B cell (primary cell): ENCODE measurements around the gene DOLPP1. TPM values are rescaled to one million over a fixed set of nuclear protein-coding genes. Genes with fewer than 3 reads are reported as not detected.

Experiments used
- ATAC-seq: fragments of 200-7000 bp; cut with Tn5 transposase; one replicate; pipeline ENCODE4 v1.10.0; 2021; ENCODE audit warnings: low read depth, mild to moderate bottlenecking, moderate number of reproducible peaks, moderate library complexity
- CTCF ChIA-PET: fragments of 350-600 bp; sonication (Branson Sonifier 250); formaldehyde crosslinking; loops from one replicate; lab custom pipeline; 2021; ENCODE audit warnings: antibody characterized with exemption, inconsistent platforms; lab: Charles Lee
- POLR2A ChIA-PET: fragments of 350-600 bp; sonication (Branson Sonifier 250); formaldehyde crosslinking; loops from one replicate; lab custom pipeline; 2021; ENCODE audit warnings: antibody characterized with exemption; lab: Charles Lee
- DNase-seq: peaks from one replicate; pipeline ENCODE4 v3.0.0; 2013
- H2AFZ ChIP-seq: 2 replicates; pipeline ENCODE4 v1.6.1; 2012; ENCODE audit warnings: mild to moderate bottlenecking, low read depth, low read length; ENCODE audit not compliant: insufficient read depth, poor library complexity, severe bottlenecking
- H3K27ac ChIP-seq, 2 donors: 1 replicate in 1 of 2; 2 replicates in 1 of 2; pipeline ENCODE4 v1.5.1; 2012 to 2013; ENCODE audit warnings: low read length in 2 of 2, mild to moderate bottlenecking in 2 of 2, moderate library complexity in 1 of 2
- H3K27me3 ChIP-seq, 4 experiments: fragments of 200-600 bp in 1 of 4; sonication (generic) in 1 of 4; replicated peaks in 1 of 4; 1 replicate in 2 of 4; 2 replicates in 2 of 4; pipeline versions ENCODE4 v1.6.1 to v1.7.0; 2013 to 2016; ENCODE audit warnings: low read length in 3 of 4, mild to moderate bottlenecking in 2 of 4, mixed read lengths in 1 of 4, moderate library complexity in 1 of 4; ENCODE audit not compliant: insufficient read depth in 4 of 4, control insufficient read depth in 3 of 4; ENCODE audit errors: control extremely low read depth in 1 of 4
- H3K36me3 ChIP-seq, 2 experiments: replicated peaks in 1 of 2; 1 replicate in 1 of 2; 2 replicates in 1 of 2; pipeline versions ENCODE4 v1.6.1 to v1.7.1; 2013; ENCODE audit warnings: low read length in 1 of 2; ENCODE audit not compliant: insufficient read depth in 2 of 2, control insufficient read depth in 1 of 2; ENCODE audit errors: control extremely low read depth in 1 of 2, extremely low read depth in 1 of 2
- H3K4me1 ChIP-seq, 2 donors: fragments of 200-600 bp in 1 of 2; sonication (generic) in 1 of 2; 1 replicate in 1 of 2; 2 replicates in 1 of 2; pipeline versions ENCODE4 v1.5.1 to v1.6.1; 2013 to 2017; ENCODE audit warnings: low read length in 2 of 2; ENCODE audit not compliant: control insufficient read depth in 2 of 2, insufficient read depth in 2 of 2
- H3K4me2 ChIP-seq: replicated peaks from 2 replicates; pipeline ENCODE3; 2012; ENCODE audit warnings: mild to moderate bottlenecking, low read depth, low read length; ENCODE audit not compliant: poor library complexity, severe bottlenecking
- H3K4me3 ChIP-seq, 5 experiments: fragments of 200-600 bp in 1 of 5; sonication (generic) in 1 of 5; 1 replicate in 3 of 5; 2 replicates in 2 of 5; pipeline versions ENCODE4 v1.5.1 to v1.7.0; 2011 to 2016; ENCODE audit warnings: low read length in 4 of 5, mild to moderate bottlenecking in 4 of 5, low read depth in 2 of 5, control low read depth in 1 of 5, moderate library complexity in 1 of 5; ENCODE audit not compliant: insufficient read depth in 1 of 5; ENCODE audit errors: control extremely low read depth in 1 of 5, extremely low read depth in 1 of 5
- H3K79me2 ChIP-seq: fragments of 200-600 bp; sonication (generic); one replicate; pipeline ENCODE4 v1.6.0; 2016; ENCODE audit warnings: low read length; ENCODE audit not compliant: control insufficient read depth, insufficient read depth
- H3K9ac ChIP-seq: fragments of 200-600 bp; sonication (generic); 2 replicates; pipeline ENCODE4 v1.6.1; 2017; ENCODE audit warnings: mild to moderate bottlenecking, low read length, moderate library complexity
- H3K9me3 ChIP-seq, 3 donors: one replicate each; pipeline versions ENCODE4 v1.6.1 to v1.7.1; 2013; ENCODE audit warnings: low read length in 2 of 3; ENCODE audit not compliant: control insufficient read depth in 2 of 3, insufficient read depth in 1 of 3; ENCODE audit errors: control extremely low read depth in 1 of 3
- H4K20me1 ChIP-seq: 2 replicates; pipeline ENCODE4 v1.6.0; 2012; ENCODE audit warnings: mild to moderate bottlenecking, low read length; ENCODE audit not compliant: insufficient read depth, control insufficient read depth, poor library complexity, severe bottlenecking
- H3K27ac Mint-ChIP-seq: one replicate; pipeline ENCODE4 v1.8.0; 2021; ENCODE audit warnings: mixed read lengths
- H3K27me3 Mint-ChIP-seq: one replicate; pipeline ENCODE4 v1.8.0; 2021; ENCODE audit warnings: mixed read lengths
- H3K4me1 Mint-ChIP-seq: one replicate; pipeline ENCODE4 v1.8.0; 2021; ENCODE audit warnings: mixed read lengths
- H3K4me3 Mint-ChIP-seq: one replicate; pipeline ENCODE4 v1.8.0; 2021; ENCODE audit warnings: mixed read lengths
- H3K9me3 Mint-ChIP-seq: one replicate; pipeline ENCODE4 v1.8.0; 2022; ENCODE audit warnings: mixed read lengths; ENCODE audit not compliant: insufficient read depth
- EZH2 ChIP-seq: IDR thresholded peaks from 2 replicates; pipeline ENCODE4 v1.6.1; 2012; ENCODE audit warnings: borderline replicate concordance, low read depth, mild to moderate bottlenecking, moderate library complexity, low read length; ENCODE audit not compliant: insufficient read depth, poor library complexity, severe bottlenecking
- WGBS: methylation state at CpG from one replicate; pipeline ENCODE4 v1.1.5; 2013; ENCODE audit warnings: missing lambda C conversion rate; ENCODE audit not compliant: insufficient coverage; 5-methylcytosine and 5-hydroxymethylcytosine counted together
- intact Hi-C: fragments of 100-400 bp; cut with micrococcal nuclease; formaldehyde crosslinking; loops from one replicate; pipeline ENCODE4 v1.10.0; 2022
- polyA plus RNA-seq: library from polyadenylated mRNA; depleted of rRNA; stranded (reverse); fragments of >200 nt; gene quantifications from 2 replicates; pipeline ENCODE4 v1.2.3, GENCODE V29; 2012
- total RNA-seq, 2 donors: library from RNA; stranded (reverse); fragments of 120-200 nt in 1 of 2; gene quantifications; 1 replicate in 1 of 2; 2 replicates in 1 of 2; pipeline versions ENCODE4 v1.2.3 to v1.2.4, GENCODE V29; 2013 to 2022
- TF ChIP-seq, protein P1 (sequence below): fragments of 200-600 bp; IDR thresholded peaks from one replicate; pipeline ENCODE4 v1.8.0; 2022; ENCODE audit warnings: antibody characterized with exemption, mild to moderate bottlenecking

DOLPP1 gene
- total and polyA plus RNA-seq, 2 donors (not counting 1 experiment from before 2014, with no cell fraction given) = 4.7 to 8.6 TPM

DNA sequence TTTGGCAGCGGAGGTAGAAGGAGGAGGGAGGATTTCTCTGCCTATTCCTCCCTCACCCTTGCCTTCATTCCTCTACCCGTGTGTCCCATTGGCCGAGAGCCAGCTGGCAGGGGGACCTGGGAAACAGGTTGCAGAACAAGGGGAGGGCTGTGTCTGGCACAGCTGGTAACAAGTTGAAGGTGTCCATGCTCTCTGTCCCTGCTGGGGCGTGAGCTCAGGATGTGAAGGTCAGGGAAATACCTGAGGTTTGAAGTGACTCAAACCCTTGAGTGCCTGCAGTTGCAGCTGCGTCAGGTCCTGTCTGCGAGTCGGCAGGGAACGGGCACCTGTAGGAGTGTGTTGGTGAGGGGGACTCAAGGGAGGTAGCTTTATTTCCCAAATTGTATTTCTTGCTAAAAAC, 28.3 kb upstream of the DOLPP1 start:
- H3K4me2 ChIP-seq = no peak overlapping the region
- no peak for DNase-seq
- ChIA-PET POLR2A (no interaction called here), CTCF (no interaction called here)
- H3K9ac ChIP-seq = no peak overlapping the region
- no peak for ATAC-seq
- peaks cover 8 to 31% of the 10 kb centered on the region in 2 experiments for H3K36me3 ChIP-seq
- no peak overlapping the region for H3K27ac ChIP-seq
- no peaks in the 10 kb centered on the region for H3K4me1 ChIP-seq
- no peaks in the 10 kb centered on the region for H3K27me3 Mint-ChIP-seq
- no peaks in the 10 kb centered on the region for H3K4me1 Mint-ChIP-seq
- no peak overlapping the region for H3K4me3 ChIP-seq
- intact Hi-C loops = no loop called here
- no peaks in the 10 kb centered on the region for H4K20me1 ChIP-seq
- no peaks in the 10 kb centered on the region for H3K79me2 ChIP-seq
- H3K27me3 ChIP-seq = no peaks in the 10 kb centered on the region
- no peak overlapping the region for H3K27ac Mint-ChIP-seq
- TF ChIP-seq EZH2 = no peak
- TF ChIP-seq, protein P1, sequence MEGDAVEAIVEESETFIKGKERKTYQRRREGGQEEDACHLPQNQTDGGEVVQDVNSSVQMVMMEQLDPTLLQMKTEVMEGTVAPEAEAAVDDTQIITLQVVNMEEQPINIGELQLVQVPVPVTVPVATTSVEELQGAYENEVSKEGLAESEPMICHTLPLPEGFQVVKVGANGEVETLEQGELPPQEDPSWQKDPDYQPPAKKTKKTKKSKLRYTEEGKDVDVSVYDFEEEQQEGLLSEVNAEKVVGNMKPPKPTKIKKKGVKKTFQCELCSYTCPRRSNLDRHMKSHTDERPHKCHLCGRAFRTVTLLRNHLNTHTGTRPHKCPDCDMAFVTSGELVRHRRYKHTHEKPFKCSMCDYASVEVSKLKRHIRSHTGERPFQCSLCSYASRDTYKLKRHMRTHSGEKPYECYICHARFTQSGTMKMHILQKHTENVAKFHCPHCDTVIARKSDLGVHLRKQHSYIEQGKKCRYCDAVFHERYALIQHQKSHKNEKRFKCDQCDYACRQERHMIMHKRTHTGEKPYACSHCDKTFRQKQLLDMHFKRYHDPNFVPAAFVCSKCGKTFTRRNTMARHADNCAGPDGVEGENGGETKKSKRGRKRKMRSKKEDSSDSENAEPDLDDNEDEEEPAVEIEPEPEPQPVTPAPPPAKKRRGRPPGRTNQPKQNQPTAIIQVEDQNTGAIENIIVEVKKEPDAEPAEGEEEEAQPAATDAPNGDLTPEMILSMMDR = no peak
- H3K4me3 Mint-ChIP-seq = no peak overlapping the region
- no peaks in the 10 kb centered on the region for H3K9me3 Mint-ChIP-seq
- no peak overlapping the region for H2AFZ ChIP-seq
- 91% methylated on average over 4 of the region's 8 CpGs for WGBS
- H3K9me3 ChIP-seq = no peaks in the 10 kb centered on the region

DNA sequence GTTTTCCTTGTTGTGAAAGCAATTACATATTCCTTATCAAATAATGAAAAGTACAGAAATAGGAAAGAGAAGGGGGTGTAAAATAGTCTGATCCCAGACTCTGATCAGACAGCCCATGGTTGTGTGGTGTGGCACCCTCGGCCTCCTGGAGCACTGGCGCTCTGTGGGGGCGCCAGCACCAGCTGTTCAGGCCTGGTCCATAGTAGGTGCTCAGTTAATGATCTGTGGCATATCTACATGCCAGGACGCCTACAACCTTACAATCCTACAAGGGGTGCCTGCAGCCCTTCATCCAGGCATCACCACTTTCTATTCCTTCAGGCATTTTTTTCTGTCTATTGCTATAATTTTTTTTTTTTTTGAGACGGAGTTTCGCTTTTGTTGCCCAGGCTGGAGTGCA, 27.9 kb upstream of the DOLPP1 start:
- H3K79me2 ChIP-seq = no peaks in the 10 kb centered on the region
- Mint-ChIP-seq H3K27ac (no peak overlapping the region), H3K9me3 (no peaks in the 10 kb centered on the region), H3K27me3 (no peaks in the 10 kb centered on the region), H3K4me3 (no peak overlapping the region), H3K4me1 (no peaks in the 10 kb centered on the region)
- no peaks in the 10 kb centered on the region for H3K27me3 ChIP-seq
- no peak for ATAC-seq
- ChIA-PET POLR2A (no interaction called here), CTCF (no interaction called here)
- H4K20me1 ChIP-seq = no peaks in the 10 kb centered on the region
- 100% methylated on average over 2 of the region's 6 CpGs for WGBS
- TF ChIP-seq, protein P1 = no peak
- TF ChIP-seq EZH2 = no peak
- intact Hi-C loops = no loop called here
- H3K9ac ChIP-seq = no peak overlapping the region
- no peak overlapping the region for H2AFZ ChIP-seq
- H3K27ac ChIP-seq = no peak overlapping the region
- H3K36me3 ChIP-seq = peaks cover 8 to 30% of the 10 kb centered on the region in 2 experiments
- DNase-seq = no peak
- no peaks in the 10 kb centered on the region for H3K9me3 ChIP-seq
- H3K4me1 ChIP-seq = no peaks in the 10 kb centered on the region
- H3K4me3 ChIP-seq = no peak overlapping the region
- no peak overlapping the region for H3K4me2 ChIP-seq
